ENCODE data around the gene MUC4. TPM values are rescaled to one million over a fixed set of nuclear protein-coding genes. Genes with fewer than 3 reads are reported as not detected.

The MUC4 gene
- total RNA-seq, 1 experiment from 2014 or later, result 63.7 TPM

GRCh38 chr3:195757438-195757770 is 54.3 kb downstream of the MUC4 start:
- Histone ChIP-seq H3K36me3 (ENCODE audit: low read depth) (no peaks in the 10 kb centered on the region), H3K27me3 (ENCODE audit: insufficient read depth, low read depth) (no peaks in the 10 kb centered on the region), H3K9me2 (ENCODE audit: insufficient read depth) (no peaks in the 10 kb centered on the region), H3K9me3 (ENCODE audit: insufficient read depth, low read depth) (no peaks in the 10 kb centered on the region), H3F3A (ENCODE audit: insufficient read depth, low read depth) (peaks cover 8% of the 10 kb centered on the region; the same call in 1 of the 2 replicates), H3K4me1 (replicated peaks; ENCODE audit: insufficient read depth) (peaks cover 9% of the 10 kb centered on the region), H4K20me1 (ENCODE audit: insufficient read depth) (no peaks in the 10 kb centered on the region), H3K79me2 (ENCODE audit: low read depth) (no peaks in the 10 kb centered on the region), H2AFZ (no peak overlapping the region), H3K4me2 (no peak overlapping the region), H3K27ac (no peak overlapping the region), H3K4me3 (no peak overlapping the region)
- ChIA-PET POLR2A (ENCODE audit: unreplicated experiment) (interaction anchor here (0.7 kb wide), 1 partner anchor 9 kb away, joined by 4 read pairs; no protein-coding TSS in a partner anchor), CTCF (no interaction called here)
- intact Hi-C loops (cut with micrococcal nuclease; ENCODE audit: unreplicated experiment), result no loop called here
- no TSS peak for BruUV-seq (replicated peaks)
- TF ChIP-seq CTCF (conservative IDR thresholded peaks at IDR 0.05) (no peak), EZH2 (IDR thresholded peaks at IDR 0.05; ENCODE audit: low read depth) (no peak)
- DNase-seq, result no peak

GRCh38 chr3:195755791-195756676 is 55.7 kb downstream of the MUC4 start:
- H3K4me3 ChIP-seq, result no peak overlapping the region
- no peaks in the 10 kb centered on the region for H3K79me2 ChIP-seq (ENCODE audit: low read depth)
- no peak overlapping the region for H2AFZ ChIP-seq
- H3F3A ChIP-seq (ENCODE audit: insufficient read depth, low read depth), result peaks cover 12% of the 10 kb centered on the region; the same call in 1 of the 2 replicates
- H3K4me1 ChIP-seq (replicated peaks; ENCODE audit: insufficient read depth), result peaks cover 15% of the 10 kb centered on the region
- H3K27ac ChIP-seq, result no peak overlapping the region
- ChIA-PET POLR2A (ENCODE audit: unreplicated experiment) (no interaction called here), CTCF (no interaction called here)
- H3K9me2 ChIP-seq (ENCODE audit: insufficient read depth), result no peaks in the 10 kb centered on the region
- TF ChIP-seq EZH2 (IDR thresholded peaks at IDR 0.05; ENCODE audit: low read depth), result no peak
- no peak for TF ChIP-seq CTCF (conservative IDR thresholded peaks at IDR 0.05)
- H4K20me1 ChIP-seq (ENCODE audit: insufficient read depth), result no peaks in the 10 kb centered on the region
- H3K27me3 ChIP-seq (ENCODE audit: insufficient read depth, low read depth), result no peaks in the 10 kb centered on the region
- no peaks in the 10 kb centered on the region for H3K9me3 ChIP-seq (ENCODE audit: insufficient read depth, low read depth)
- intact Hi-C loops (cut with micrococcal nuclease; ENCODE audit: unreplicated experiment), result no loop called here
- H3K36me3 ChIP-seq (ENCODE audit: low read depth), result no peaks in the 10 kb centered on the region
- H3K4me2 ChIP-seq, result no peak overlapping the region
- DNase-seq, result no peak
- no TSS peak for BruUV-seq (replicated peaks)

- no peak overlapping the region for H2AFZ ChIP-seq
- no TSS peak for BruUV-seq (replicated peaks)
- H3K36me3 ChIP-seq (ENCODE audit: low read depth), result no peaks in the 10 kb centered on the region
- H3K4me1 ChIP-seq (replicated peaks; ENCODE audit: insufficient read depth), result peaks cover 15% of the 10 kb centered on the region
- POLR2A ChIA-PET (ENCODE audit: unreplicated experiment), result no interaction called here
- TF ChIP-seq EZH2 (IDR thresholded peaks at IDR 0.05; ENCODE audit: low read depth) (no peak), CTCF (conservative IDR thresholded peaks at IDR 0.05) (no peak)
- no peaks in the 10 kb centered on the region for H3K79me2 ChIP-seq (ENCODE audit: low read depth)
- H3K9me3 ChIP-seq (ENCODE audit: insufficient read depth, low read depth), result no peaks in the 10 kb centered on the region
- H4K20me1 ChIP-seq (ENCODE audit: insufficient read depth), result no peaks in the 10 kb centered on the region
- DNase-seq, result no peak
- peaks cover 12% of the 10 kb centered on the region; the same call in 1 of the 2 replicates for H3F3A ChIP-seq (ENCODE audit: insufficient read depth, low read depth)
- no peak overlapping the region for H3K4me2 ChIP-seq
- no peak overlapping the region for H3K27ac ChIP-seq
- no peak overlapping the region for H3K4me3 ChIP-seq
- CTCF ChIA-PET, result interaction anchor here (0.6 kb wide), 1 partner anchor 95 kb away, joined by 7 read pairs; no protein-coding TSS in a partner anchor
- no peaks in the 10 kb centered on the region for H3K27me3 ChIP-seq (ENCODE audit: insufficient read depth, low read depth)
- intact Hi-C loops (cut with micrococcal nuclease; ENCODE audit: unreplicated experiment), result no loop called here
- H3K9me2 ChIP-seq (ENCODE audit: insufficient read depth), result no peaks in the 10 kb centered on the region
Observed at GRCh38 chr3:195755391-195755790, 56.3 kb downstream of the MUC4 start.

All from PC-9 (cell line).